Neural progenitor cell (in vitro differentiated cells): ENCODE data around the gene GOLM1.

Experiments used
- CTCF ChIP-seq: fragments of 200-600 bp; sonication (generic); IDR thresholded peaks from 2 replicates; pipeline ENCODE4 v1.5.1; 2017; ENCODE audit warnings: antibody characterized with exemption, mild to moderate bottlenecking
- EZH2 ChIP-seq: fragments of 200-600 bp; sonication (generic); IDR thresholded peaks from 2 replicates; pipeline ENCODE4 v1.6.1; 2017; ENCODE audit warnings: antibody characterized with exemption, mild to moderate bottlenecking, moderate library complexity

GRCh38 chr9:85995097-85995496 is 104.3 kb downstream of the GOLM1 start:
- TF ChIP-seq CTCF (no peak), EZH2 (no peak)
